ENCODE data around the gene DDC. TPM values are rescaled to one million over a fixed set of nuclear protein-coding genes. Genes with fewer than 3 reads are reported as not detected.

The DDC gene
- total RNA-seq, 4 donors from 2014 or later: 0.24 to 1.3 TPM; not detected in 2

DNA sequence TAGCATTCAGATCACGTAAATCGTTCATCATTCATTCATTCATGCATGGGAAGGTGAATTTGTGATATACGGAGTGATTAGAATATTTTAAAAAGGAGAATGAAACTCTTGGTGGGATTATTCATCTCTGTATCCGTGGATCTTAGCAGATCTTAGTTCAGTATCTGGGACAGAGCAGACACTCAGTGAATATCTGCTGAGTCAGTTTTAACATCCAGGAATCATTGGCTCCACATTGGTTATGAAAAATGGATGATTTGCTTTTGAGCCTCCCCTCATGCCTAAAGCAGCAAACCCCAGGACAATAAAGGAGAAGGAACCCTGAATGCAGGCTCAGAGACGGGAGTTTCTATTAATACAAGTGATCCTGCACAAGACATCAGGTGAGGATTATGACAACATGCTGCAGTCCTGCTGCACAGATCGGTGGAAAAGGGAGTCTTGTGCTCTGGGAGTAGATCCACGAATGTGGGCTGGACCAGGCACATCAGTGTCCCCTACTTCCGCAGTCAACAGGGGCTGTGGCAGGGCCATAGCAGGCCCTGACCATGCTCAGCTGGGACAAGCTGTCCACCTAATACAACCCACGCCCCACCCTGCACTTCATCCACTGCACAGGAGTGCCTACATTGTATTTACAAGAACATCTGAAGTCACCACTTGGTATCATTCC, 88.1 kb downstream of the DDC start:
- Histone ChIP-seq H3K27ac (no peak overlapping the region), H3K4me1 (peaks cover 8 to 18% of the 10 kb centered on the region in 2 donors), H3K9me3 (no peaks in the 10 kb centered on the region), H3K4me3 (no peak overlapping the region), H3K27me3 (no peaks in the 10 kb centered on the region), H3K36me3 (no peaks in the 10 kb centered on the region)
- TF ChIP-seq, protein P1, sequence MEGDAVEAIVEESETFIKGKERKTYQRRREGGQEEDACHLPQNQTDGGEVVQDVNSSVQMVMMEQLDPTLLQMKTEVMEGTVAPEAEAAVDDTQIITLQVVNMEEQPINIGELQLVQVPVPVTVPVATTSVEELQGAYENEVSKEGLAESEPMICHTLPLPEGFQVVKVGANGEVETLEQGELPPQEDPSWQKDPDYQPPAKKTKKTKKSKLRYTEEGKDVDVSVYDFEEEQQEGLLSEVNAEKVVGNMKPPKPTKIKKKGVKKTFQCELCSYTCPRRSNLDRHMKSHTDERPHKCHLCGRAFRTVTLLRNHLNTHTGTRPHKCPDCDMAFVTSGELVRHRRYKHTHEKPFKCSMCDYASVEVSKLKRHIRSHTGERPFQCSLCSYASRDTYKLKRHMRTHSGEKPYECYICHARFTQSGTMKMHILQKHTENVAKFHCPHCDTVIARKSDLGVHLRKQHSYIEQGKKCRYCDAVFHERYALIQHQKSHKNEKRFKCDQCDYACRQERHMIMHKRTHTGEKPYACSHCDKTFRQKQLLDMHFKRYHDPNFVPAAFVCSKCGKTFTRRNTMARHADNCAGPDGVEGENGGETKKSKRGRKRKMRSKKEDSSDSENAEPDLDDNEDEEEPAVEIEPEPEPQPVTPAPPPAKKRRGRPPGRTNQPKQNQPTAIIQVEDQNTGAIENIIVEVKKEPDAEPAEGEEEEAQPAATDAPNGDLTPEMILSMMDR (IDR thresholded peaks at IDR 0.05 in 4 of 5, conservative IDR thresholded peaks at IDR 0.05 in 1 of 5): no peak
- TF ChIP-seq POLR2A (IDR thresholded peaks at IDR 0.05): no peak
- no peak for ATAC-seq
- in situ Hi-C loops (cut with MboI; ENCODE audit: low sequenced_read_pairs in 4 of 4): no loop called here
- no peak for DNase-seq
- intact Hi-C loops (cut with DNase I; ENCODE audit: low total_unique reads): no loop called here

DNA sequence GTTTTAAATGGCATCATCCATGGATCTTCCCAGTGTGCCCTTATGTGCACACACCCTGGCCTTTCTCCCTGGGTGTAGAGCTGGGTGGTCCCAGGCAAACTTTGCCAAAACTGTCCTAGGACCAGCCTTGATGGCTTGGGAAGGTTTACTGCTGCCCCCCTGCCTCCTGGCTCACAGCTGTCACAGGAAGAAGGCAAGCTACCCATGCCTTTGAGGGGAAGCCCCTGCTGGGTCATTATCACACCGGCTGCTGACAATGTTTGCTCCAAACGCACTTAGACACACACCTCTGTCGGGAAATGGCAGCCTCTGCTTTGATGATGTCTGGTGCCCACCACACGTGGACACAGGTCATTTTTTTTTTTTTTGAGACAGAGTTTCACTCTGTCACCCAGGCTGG, 89.9 kb downstream of the DDC start:
- Histone ChIP-seq H3K4me1 (peaks cover 8 to 18% of the 10 kb centered on the region in 2 donors), H3K36me3 (no peaks in the 10 kb centered on the region), H3K27me3 (no peaks in the 10 kb centered on the region), H3K4me3 (no peak overlapping the region), H3K27ac (no peak overlapping the region), H3K9me3 (no peaks in the 10 kb centered on the region)
- in situ Hi-C loops (cut with MboI; ENCODE audit: low sequenced_read_pairs in 4 of 4): no loop called here
- intact Hi-C loops (cut with DNase I; ENCODE audit: low total_unique reads): loop anchor here (2.0 kb wide), 1 partner anchor 29 kb away; no protein-coding TSS in a partner anchor
- no peak for ATAC-seq
- TF ChIP-seq POLR2A (IDR thresholded peaks at IDR 0.05): no peak
- TF ChIP-seq, protein P1 (IDR thresholded peaks at IDR 0.05 in 4 of 5, conservative IDR thresholded peaks at IDR 0.05 in 1 of 5): no peak
- no peak for DNase-seq

DNA sequence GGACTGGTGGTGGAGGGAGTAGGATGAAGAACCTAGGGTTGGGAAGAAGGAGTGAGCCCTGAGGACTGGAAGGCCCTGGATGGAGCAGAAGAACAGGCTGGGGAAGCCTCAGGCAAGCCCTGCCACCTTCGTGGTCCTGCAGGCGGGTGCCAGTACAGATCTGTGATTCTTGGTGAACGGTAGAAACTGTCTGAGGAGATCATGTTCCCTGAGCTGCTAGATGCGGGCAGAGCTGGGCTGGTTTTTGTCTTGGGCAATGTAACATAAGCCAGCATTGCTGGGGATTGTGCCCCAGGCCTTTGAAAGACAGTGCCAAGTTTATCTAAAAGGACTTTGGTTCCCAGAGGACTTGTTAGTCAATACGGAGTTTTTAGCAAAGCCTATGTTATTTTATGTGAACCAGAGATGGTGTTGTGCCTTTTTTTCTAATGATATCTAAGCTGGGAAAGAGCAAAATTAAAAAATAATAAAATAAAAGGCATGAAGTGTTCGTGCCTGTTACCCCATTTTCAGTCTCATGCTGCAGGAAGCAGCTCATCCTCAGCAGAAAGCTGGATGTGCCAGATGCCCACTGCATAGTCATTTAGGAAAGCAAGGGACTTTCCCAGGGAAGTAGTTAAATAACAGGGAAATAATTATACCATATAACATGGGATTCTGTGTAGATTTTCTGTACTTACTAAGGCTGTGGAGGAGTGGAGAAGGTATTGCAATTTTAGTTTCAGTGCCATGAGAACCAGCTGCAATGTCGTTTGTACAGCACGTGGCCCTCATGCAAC, 90.6 kb downstream of the DDC start:
- peak overlapping the region; percentile 50 to 83 (median 78) for H3K27ac ChIP-seq

DNA sequence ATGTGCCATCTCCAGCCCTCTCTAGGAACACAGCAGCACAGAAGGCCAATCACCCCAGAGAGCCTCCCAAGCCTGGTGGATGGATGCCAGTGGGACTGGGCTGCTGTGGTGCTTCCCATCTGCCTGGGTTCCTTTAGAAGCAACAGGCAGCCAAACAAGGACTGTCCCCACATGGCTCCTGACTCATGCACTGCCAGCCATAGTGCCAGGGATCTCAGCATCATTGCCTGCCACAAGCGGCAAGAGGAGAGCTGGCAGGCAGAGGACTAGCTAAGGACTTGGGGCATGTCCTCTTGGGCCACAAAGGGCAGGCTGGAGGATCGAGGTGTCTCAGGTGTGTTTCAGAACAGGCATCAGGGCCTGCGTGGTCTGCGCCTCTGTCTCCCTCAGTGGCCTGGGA, 91.7 kb downstream of the DDC start:
- in situ Hi-C loops (cut with MboI; ENCODE audit: low sequenced_read_pairs in 4 of 4): loop anchor here in 3 of 4 donors (25.0 kb wide), 5 partner anchors 214 to 889 kb away; partner anchors contain the start of gene GRB10 (in 2 of the 3)
- DNase-seq: peak; percentile 86 to 95

More for the DNA sequence above, 90.6 kb downstream of the DDC start:
- H3K9me3 ChIP-seq: no peaks in the 10 kb centered on the region
- DNase-seq (peak; percentile 51 to 79), ATAC-seq (peak; percentile 68 to 79)
- H3K4me3 ChIP-seq: no peak overlapping the region
- no peaks in the 10 kb centered on the region for H3K36me3 ChIP-seq
- peaks cover 8 to 18% of the 10 kb centered on the region in 2 donors for H3K4me1 ChIP-seq
- in situ Hi-C loops (cut with MboI; ENCODE audit: low sequenced_read_pairs in 4 of 4): loop anchor here in 3 of 4 donors (25.0 kb wide), 5 partner anchors 213 to 888 kb away; partner anchors contain the start of gene GRB10 (in 2 of the 3)
- intact Hi-C loops (cut with DNase I; ENCODE audit: low total_unique reads): loop anchor here (2.0 to 5.0 kb wide), 2 partner anchors 30 to 118 kb away; no protein-coding TSS in a partner anchor
- no peaks in the 10 kb centered on the region for H3K27me3 ChIP-seq
- TF ChIP-seq POLR2A (IDR thresholded peaks at IDR 0.05): no peak
- TF ChIP-seq, protein P1 (IDR thresholded peaks at IDR 0.05 in 4 of 5, conservative IDR thresholded peaks at IDR 0.05 in 1 of 5): no peak

More for the DNA sequence above, 91.7 kb downstream of the DDC start:
- TF ChIP-seq POLR2A (IDR thresholded peaks at IDR 0.05): peak in 1 of 2 donors; percentile 18
- TF ChIP-seq, protein P1 (IDR thresholded peaks at IDR 0.05 in 4 of 5, conservative IDR thresholded peaks at IDR 0.05 in 1 of 5): no peak
- ATAC-seq: peak; percentile 86 to 89
- Histone ChIP-seq H3K36me3 (no peaks in the 10 kb centered on the region), H3K4me3 (no peak overlapping the region), H3K27me3 (no peaks in the 10 kb centered on the region), H3K4me1 (peaks cover 8 to 18% of the 10 kb centered on the region in 2 donors), H3K9me3 (no peaks in the 10 kb centered on the region), H3K27ac (peak overlapping the region; percentile 50 to 83 (median 78))
- intact Hi-C loops (cut with DNase I; ENCODE audit: low total_unique reads): loop anchor here (5.0 kb wide), 1 partner anchor 119 kb away; no protein-coding TSS in a partner anchor
